Bone marrow (tissue), 2 donors: ENCODE data around the gene MROH2A.

Experiments
- DNase-seq, 2 donors: peaks; one replicate each; lab custom pipeline; 2025; lab: John Stamatoyannopoulos, UW

The MROH2A gene

GRCh38 chr2:233835230-233836186 lies 57.4 kb downstream of the MROH2A start:
- no peak for DNase-seq

- DNase-seq, result no peak
These were observed 58.2 kb downstream of the MROH2A start for GRCh38 chr2:233836359-233836758.

GRCh38 chr2:233837694-233838229 lies 59.6 kb downstream of the MROH2A start:
- no peak for DNase-seq

DNA sequence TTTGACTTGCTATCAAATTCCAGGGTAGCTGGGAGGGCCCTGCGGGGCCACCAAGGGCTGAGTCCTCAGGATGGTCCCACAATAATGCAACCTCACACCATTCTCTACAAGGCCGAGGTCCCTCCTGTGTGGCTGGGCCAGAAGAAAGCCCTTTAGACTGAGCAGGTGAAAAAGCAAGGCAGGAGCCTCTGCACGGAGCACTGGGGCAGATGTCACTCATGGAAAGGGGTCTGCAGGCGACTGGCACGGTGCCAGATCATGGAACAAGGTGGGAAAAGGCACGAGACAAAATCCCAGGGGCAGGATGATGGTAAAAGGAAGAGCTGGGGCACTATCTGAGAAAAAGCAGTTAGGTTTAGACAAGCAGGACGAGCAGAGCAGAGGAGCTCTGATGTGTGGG lies 60.1 kb downstream of the MROH2A start:
- DNase-seq, result no peak

GRCh38 chr2:233838726-233839446 lies 60.8 kb downstream of the MROH2A start:
- no peak for DNase-seq

GRCh38 chr2:233839447-233839820 lies 61.3 kb downstream of the MROH2A start:
- no peak for DNase-seq

DNA sequence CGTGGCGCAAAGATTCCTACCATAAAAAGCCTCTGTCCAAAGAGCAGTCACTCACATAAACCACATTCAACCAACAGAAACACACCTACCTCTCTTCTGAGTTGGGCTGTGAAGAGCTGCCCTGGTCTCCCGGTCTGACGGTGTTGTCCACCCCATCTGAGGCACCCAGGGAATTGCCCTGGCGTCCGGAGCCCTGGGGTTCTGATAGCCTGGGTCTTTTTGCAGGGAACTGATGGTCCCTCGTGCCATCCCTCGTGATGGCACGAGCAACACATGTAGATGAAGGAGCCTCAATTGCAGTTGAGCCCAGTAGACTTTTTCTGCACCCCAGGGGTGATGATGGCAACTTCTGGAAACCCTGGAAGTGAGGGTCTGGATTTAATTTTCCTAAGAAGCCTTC lies 62.4 kb downstream of the MROH2A start:
- no peak for DNase-seq

DNA sequence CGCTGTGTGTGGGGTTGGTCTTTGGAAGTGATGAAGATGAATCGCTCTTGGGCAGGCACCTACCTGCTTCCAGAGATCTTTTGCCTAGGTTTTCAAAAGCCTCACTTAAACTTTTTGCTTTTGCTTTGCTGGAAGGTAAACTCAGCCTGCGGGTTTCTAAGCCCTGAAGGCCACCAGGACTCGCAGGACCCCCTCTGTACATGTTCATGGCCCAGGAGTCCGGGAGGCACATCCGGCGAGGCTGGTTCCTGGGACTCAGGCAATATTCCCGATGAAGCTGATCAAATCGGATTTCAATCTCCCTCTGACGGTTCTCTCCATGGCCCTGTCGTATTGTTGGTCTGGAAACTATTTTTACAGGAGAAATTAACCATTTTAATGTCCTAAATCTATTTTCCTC lies 63.1 kb downstream of the MROH2A start:
- DNase-seq, result no peak

- no peak for DNase-seq
These were observed 66.1 kb downstream of the MROH2A start for GRCh38 chr2:233844064-233844807.

DNA sequence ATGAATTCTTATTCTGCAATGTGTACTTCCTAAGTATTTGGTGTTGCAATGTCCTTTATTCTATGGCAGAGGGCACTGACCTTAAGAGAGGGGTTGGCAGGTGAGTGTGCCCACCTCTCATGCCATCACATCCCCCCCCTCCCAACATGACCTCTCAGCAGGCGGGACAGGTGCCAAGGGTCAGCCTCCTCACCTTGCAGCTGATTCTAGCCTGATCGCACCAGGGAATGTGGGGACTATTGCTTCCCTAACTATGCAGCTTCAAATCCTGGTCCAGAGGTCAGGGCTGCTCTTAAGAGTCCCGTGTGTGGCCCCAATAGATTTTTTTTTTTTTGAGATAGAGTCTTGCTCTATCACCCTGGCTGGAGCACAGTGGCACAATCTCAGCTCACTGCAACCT lies 66.7 kb downstream of the MROH2A start:
- DNase-seq, result no peak

DNA sequence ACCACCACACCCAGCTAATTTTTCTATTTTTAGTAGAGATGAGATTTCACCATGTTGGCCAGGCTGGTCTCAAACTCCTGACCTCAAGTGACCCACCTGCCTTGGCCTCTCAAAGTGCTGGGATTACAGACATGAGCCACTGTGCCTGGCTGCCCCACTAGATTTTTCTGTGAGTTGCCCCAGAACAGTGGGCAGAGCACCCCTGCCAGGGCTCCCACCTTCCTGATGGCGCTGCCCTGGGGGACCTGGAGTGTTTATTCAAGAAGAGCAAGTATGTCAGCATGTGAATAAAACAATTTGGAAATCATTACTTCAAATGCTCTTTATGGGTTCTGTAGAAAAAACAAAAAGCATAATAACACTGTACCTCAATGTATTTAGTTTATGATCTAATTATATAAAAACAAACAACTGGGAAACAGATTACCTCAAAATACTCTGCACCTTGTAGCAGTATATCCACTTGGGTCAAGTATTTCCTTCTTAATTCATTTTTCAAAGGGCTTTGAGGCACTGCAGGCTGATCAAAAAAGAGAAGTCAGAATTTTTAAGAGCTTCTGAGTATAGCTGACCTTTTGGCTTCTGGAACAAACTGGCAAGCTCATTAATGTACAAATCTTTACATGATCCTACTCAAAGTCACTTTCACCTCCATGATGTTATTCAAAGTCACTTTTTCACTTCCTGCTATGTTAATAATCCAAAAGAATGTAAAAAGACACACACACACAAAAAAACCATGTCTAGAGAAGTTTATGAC lies 67.4 kb downstream of the MROH2A start:
- DNase-seq, result no peak

GRCh38 chr2:233846387-233847247 lies 68.5 kb downstream of the MROH2A start:
- no peak for DNase-seq

DNA sequence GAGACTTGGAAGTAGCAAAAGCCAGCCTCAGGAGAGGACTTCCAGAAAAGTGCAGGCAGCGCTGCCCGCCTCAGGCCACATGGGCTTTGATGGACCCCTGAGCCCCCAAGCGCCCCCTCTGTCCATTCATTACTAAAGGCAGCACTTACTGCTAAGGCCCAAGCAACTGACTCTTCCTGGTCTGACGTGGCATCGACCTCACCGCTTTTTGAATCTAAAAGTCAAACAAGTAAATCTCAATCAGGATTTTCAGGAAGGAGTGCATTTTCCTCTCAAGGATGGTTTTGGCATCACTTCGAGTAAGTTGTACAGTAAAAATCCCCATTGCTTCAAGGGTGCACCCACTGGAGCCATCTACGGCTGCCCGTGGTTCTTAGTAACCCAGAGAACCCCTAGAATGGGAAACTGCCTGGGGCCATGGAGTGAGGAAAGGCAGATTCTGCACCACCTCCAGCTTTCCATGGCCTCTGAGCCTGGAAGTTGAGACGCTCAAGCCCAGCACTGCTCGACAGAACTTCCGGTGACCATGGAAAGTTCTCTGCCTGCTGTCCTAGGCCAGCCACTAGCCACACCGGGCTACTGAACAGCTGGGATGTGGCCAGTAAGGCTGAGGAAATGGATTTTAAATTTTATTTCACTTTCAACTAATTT lies 69.2 kb downstream of the MROH2A start:
- DNase-seq, result no peak

- DNase-seq, result no peak
These were observed 70.1 kb downstream of the MROH2A start for GRCh38 chr2:233848276-233848675.

DNA sequence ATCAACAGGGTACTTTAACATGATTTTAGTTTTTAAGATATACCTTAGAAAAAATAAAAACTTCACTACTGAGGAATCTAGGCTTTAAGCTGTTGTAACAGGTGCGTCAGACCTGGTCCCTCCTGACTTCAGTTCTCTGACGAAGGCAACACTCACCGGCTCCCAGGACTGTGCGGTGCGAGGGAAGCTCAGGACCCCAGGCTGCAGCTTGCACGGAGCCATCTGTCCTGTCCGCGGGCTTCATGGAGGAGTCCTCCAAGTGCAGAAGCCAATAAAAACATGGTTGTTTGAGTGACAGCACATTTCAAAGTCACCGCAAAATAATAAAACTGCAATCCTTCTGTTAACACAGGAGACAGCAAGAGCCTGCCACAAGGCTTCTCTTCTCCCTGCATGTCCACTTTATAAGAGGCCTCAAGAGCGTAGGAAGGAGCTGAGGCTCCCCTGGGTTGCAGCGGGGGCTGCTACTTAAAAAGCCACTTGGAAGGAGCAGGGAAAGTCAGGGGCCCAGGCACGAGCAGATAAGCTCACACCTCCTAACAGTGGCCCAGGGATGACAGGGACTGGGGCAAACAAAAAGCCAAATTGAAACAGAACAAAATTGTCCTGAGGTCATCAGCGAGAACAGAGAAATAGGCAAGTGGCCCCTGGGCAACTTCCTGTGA lies 71.6 kb downstream of the MROH2A start:
- no peak for DNase-seq

DNA sequence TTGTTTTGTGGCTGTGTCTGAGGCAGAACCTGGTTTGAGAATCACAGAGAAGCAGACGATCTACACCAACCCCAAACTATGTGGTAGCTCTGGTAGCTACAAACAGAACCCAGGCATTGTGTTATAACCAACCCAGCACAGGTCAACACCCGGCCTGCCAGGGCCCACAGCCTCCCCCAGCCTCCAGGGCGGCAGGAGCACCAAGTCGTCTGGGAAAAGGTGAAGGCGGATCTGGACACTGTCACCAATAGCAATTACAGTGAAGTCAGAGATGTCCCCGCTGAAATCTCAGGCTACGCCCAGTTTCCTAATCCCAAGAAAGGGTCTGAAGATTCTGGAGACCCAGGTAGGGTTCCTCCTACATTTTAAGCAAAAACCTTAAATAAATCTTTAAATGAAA lies 72.6 kb downstream of the MROH2A start:
- no peak for DNase-seq

DNA sequence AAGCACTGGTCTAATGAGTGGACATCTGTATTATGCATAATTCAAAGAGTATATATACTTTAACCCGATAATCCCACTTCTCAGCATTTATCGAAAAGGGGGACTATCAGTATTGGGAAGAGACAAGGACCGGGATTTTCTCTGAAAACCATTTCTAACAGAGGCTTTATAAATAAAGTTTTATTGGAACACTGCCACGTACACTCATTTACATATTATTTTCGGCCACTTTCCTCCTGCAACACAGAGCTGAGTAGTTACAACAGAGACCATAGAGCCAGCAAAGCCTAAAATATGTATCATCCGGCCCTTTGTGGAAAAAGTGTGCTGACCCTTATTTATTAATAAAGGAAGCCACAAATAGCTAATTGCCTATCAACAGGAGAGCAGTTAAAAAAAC lies 73.0 kb downstream of the MROH2A start:
- DNase-seq, result no peak

DNA sequence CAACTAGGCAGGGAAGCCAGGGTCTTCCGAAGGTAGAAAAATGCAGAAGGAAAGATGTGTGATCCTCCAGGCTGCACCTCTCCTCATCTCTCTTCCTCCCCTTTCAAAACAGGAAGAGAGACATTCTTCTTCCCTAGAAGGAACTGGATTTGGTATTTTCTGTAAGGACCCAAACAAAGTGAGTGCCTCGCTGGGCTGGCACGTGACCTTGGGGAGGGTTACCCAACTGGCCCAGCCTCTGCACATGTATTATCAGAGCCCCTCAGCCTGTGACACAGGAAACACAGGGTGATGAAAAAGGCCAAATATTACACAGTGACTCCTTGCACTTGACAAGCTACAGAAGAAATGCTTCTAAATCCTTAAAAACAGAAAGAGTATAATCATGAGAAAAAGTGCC lies 73.9 kb downstream of the MROH2A start:
- no peak for DNase-seq

GRCh38 chr2:233853353-233853752 lies 75.2 kb downstream of the MROH2A start:
- DNase-seq, result no peak

GRCh38 chr2:233853883-233854240 lies 75.7 kb downstream of the MROH2A start:
- no peak for DNase-seq
